ENCODE results near the gene ARHGAP6.

ARHGAP6 gene, protein sequence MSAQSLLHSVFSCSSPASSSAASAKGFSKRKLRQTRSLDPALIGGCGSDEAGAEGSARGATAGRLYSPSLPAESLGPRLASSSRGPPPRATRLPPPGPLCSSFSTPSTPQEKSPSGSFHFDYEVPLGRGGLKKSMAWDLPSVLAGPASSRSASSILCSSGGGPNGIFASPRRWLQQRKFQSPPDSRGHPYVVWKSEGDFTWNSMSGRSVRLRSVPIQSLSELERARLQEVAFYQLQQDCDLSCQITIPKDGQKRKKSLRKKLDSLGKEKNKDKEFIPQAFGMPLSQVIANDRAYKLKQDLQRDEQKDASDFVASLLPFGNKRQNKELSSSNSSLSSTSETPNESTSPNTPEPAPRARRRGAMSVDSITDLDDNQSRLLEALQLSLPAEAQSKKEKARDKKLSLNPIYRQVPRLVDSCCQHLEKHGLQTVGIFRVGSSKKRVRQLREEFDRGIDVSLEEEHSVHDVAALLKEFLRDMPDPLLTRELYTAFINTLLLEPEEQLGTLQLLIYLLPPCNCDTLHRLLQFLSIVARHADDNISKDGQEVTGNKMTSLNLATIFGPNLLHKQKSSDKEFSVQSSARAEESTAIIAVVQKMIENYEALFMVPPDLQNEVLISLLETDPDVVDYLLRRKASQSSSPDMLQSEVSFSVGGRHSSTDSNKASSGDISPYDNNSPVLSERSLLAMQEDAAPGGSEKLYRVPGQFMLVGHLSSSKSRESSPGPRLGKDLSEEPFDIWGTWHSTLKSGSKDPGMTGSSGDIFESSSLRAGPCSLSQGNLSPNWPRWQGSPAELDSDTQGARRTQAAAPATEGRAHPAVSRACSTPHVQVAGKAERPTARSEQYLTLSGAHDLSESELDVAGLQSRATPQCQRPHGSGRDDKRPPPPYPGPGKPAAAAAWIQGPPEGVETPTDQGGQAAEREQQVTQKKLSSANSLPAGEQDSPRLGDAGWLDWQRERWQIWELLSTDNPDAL (N-terminal part only)

DNA sequence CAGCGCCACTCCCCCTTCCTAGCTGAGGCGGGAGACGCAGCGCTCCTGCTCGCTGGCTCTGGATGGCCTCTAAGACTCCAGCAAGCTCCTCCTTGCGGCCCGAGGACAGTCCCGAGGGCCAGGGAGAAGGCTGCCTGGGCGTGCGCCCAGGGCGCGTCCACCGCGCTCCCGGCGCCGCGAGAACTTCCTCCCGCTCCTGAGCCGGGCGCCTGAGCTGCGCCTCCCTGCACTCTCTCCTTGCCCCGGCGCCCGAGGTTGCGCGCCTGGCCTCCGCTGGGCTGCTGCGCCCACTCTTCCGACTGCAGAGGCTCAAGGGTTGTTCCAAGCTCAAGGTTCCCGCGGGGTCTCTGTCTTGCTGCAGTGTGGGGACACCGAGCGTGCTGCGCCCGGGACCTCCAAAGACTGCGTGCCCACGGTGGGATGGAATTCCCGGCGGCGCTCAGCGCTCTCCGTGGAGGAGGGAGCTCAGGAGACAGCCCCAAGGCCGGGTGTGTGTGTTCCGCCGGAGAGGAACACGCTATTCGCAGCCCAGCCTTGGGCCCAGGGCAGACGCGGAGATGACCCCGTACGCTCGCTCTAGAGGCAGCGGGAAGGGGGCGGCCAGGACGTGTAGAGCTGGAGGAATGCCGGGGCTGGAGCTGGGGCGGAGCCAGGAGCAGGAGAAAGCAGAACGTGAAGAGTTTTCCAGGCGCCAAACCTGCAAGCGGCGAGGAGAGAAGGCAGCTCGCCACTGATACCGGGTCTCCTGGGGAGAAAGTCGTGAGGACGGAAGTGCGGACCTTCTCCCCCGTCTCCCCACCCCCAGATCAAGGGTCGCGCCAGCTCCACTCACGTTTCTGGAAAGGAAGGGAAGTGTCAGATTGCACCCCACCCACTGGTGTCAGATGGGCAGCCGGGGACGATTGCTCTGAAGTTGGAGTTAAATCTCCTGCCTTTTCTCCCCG, at the start of gene ARHGAP6:
ARHGAP6 (minus strand) TSS at position 753 of the 944 bp plus-strand sequence. CDS start 1,092 bp downstream, outside the sequence.
- Mint-ChIP-seq H3K9me3 (no peaks in the 10 kb centered on the region), H3K4me1 (peaks cover 3% of the 10 kb centered on the region), H3K27me3 (peaks cover 47% of the 10 kb centered on the region), H3K4me3 (no peak within 1 kb of the TSS), H3K27ac (no peak within 1 kb of the TSS), H3K36me3 (no peaks in the 10 kb centered on the region)
- CTCF ChIA-PET, result no interaction called here
- DNase-seq, result no peak

DNA sequence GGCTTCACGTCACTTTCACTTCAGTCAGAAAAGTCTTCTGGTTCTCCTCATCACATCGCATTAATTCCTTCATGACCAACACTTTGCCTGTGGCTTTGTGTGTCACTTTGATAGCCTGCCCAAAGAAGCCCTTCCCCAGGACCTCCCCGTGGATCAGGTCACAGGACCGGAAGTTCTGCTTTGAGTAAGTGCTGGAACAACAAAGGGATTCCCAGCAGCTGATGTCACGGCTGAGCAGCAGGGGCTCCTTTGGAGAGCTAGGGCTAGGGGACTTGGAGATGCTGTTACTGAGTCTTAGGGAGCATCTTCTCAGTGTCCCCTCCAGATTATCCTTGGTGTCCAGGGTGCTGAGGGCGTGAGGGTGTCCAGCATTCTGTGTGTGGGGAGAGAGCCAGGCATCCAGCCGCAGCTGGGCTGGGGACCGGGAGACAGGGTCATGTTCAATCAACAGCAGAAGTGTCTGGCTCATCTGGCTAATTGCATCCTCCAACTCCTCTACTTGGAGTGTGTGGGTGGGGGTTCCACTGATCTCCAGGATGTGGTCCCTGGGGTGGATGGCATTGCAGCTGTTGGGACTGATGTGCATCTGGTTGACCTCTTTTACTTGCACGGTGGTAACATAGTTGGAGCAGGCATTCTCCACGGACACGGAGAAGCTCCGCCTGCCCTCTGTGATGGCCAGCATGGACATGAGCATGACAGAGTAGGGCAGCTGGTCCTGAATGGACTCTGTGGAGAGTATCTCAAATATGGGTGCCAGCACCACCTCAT, 39.2 kb upstream of the ARHGAP6 start:
- H3K4me3 Mint-ChIP-seq, result no peak overlapping the region

DNA sequence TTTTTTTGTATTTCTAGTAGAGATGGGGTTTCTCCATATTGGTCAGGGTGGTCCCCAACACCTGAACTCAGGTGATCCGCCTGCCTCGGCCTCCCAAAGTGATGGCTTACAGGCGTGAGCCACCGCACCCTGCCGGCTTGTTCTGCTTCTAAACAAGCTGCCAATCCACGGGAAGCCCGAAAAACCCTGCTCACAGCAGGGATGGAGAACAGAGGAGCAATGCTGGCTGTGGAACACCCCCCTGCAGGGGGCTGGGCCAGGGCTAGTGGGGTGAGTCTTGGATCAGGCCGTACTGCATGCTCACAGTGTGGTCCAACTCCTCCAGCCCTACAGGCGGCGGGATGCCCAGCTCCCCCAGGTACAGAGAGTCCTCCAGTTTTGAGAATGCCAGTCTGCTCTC, 38.1 kb upstream of the ARHGAP6 start:
- DNase-seq, result no peak
- no peaks in the 10 kb centered on the region for H3K27me3 Mint-ChIP-seq
- H3K9me3 Mint-ChIP-seq, result no peaks in the 10 kb centered on the region
- H3K27ac Mint-ChIP-seq, result no peak overlapping the region
- no peaks in the 10 kb centered on the region for H3K36me3 Mint-ChIP-seq
- no peaks in the 10 kb centered on the region for H3K4me1 Mint-ChIP-seq
- CTCF ChIA-PET, result no interaction called here
- no peak overlapping the region for H3K4me3 Mint-ChIP-seq

More for the DNA sequence above, 39.2 kb upstream of the ARHGAP6 start:
- CTCF ChIA-PET, result interaction anchor here (0.5 kb wide), 1 partner anchor 174 kb away, joined by 3 read pairs; no protein-coding TSS in a partner anchor
- DNase-seq, result no peak
- H3K27ac Mint-ChIP-seq, result no peak overlapping the region
- H3K27me3 Mint-ChIP-seq, result no peaks in the 10 kb centered on the region
- H3K9me3 Mint-ChIP-seq, result no peaks in the 10 kb centered on the region
- no peaks in the 10 kb centered on the region for H3K4me1 Mint-ChIP-seq
- no peaks in the 10 kb centered on the region for H3K36me3 Mint-ChIP-seq

DNA sequence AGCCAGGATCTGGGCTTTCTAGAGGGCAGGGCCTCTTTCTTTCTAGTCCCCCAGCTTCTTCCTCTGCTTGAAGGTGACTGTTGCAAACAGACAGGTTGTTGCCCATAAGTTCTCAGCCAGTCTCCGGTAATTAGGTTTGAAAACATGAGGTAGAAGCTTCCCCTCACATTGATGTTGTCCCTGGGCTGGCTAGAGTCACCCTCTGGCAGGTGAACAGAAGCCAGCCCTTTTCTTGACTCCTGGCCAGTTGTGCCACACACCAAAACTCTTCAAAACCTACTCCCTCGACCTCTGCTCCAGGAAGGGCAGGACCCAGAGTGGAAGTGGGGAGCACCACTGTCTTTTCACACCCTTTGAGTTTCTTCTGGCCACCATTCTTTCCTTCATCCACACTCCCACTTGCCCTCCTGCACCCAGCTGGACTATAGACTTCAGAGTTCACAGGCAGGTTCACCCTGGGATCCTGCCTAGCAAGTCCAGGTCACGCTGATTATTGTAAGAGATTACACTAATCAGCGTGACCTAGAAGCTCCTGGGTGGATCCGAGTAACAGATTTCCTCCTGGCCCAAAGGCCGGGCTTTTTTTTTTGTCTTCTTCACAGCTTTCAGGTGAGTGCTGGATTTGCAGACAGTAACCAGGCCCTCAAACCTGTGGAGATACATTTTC, 37.4 kb upstream of the ARHGAP6 start:
- no peak overlapping the region for H3K27ac Mint-ChIP-seq
- H3K4me3 Mint-ChIP-seq, result no peak overlapping the region
- H3K9me3 Mint-ChIP-seq, result no peaks in the 10 kb centered on the region
- H3K36me3 Mint-ChIP-seq, result no peaks in the 10 kb centered on the region
- no peak for DNase-seq
- CTCF ChIA-PET, result no interaction called here
- no peaks in the 10 kb centered on the region for H3K4me1 Mint-ChIP-seq
- H3K27me3 Mint-ChIP-seq, result no peaks in the 10 kb centered on the region

DNA sequence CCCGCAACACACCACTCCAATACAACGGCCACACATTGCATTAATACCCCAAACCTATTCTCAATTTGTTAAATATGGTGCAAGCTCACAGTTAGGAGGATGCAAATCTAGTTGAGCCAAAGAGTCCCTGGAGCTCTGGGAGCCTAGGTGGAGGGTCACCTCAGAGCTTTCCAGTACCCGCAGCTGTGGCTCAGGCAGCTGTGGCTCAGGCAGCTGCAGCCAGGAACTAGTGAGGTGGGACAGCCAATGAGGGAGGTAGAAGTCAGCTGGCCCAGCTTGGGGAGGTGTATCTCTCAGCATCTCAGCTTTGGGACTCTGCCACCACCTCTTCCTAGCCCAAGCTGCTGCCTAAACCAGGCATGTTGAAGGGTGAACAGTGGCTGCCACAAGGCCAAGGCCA, 36.7 kb upstream of the ARHGAP6 start:
- H3K27me3 Mint-ChIP-seq, result no peaks in the 10 kb centered on the region
- no peak for DNase-seq
- no peaks in the 10 kb centered on the region for H3K9me3 Mint-ChIP-seq
- H3K36me3 Mint-ChIP-seq, result no peaks in the 10 kb centered on the region
- no peaks in the 10 kb centered on the region for H3K4me1 Mint-ChIP-seq
- H3K4me3 Mint-ChIP-seq, result no peak overlapping the region
- H3K27ac Mint-ChIP-seq, result no peak overlapping the region
- CTCF ChIA-PET, result no interaction called here

DNA sequence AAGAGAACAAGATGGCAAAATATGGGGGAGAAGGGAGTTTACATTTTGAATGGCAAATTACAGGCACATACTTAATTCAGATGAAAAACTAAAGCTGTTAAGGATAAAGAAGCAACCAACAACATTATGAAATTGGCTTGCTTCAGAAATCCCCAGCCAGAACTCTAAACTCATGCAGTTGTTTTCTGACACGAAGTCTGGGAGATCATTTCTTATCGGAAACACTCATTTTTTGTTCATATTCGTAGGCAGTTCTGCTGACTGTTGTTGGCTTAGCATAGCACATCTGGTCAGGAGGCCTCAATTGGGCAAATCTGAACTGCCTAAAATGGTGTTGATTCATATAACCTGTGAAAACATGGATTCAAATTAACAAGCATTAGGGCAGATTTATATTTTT, 33.0 kb upstream of the ARHGAP6 start:
- H3K27ac Mint-ChIP-seq, result no peak overlapping the region
- DNase-seq, result no peak
- no peaks in the 10 kb centered on the region for H3K4me1 Mint-ChIP-seq
- H3K9me3 Mint-ChIP-seq, result no peaks in the 10 kb centered on the region
- H3K27me3 Mint-ChIP-seq, result peaks cover 4% of the 10 kb centered on the region
- CTCF ChIA-PET, result no interaction called here
- H3K4me3 Mint-ChIP-seq, result no peak overlapping the region
- no peaks in the 10 kb centered on the region for H3K36me3 Mint-ChIP-seq

DNA sequence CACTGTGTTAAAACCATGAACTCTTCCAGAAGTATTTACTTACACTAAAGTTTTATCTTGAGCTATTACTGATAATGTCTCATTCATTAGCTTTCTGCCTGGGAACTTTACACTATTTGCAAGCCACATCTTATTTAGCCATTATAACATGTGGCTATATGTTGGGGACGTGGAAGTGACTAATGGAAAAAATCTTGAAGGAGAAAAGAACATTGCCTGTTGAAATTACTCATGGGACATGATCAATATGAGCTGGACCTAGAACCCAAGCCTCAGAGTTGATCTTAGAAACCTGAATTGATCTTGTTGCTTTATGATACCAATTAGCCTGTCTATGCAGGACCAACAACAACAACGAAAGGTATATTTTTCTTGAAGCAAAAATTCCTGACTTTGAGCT, 22.5 kb upstream of the ARHGAP6 start:
- Mint-ChIP-seq H3K27ac (no peak overlapping the region), H3K4me3 (no peak overlapping the region), H3K9me3 (no peaks in the 10 kb centered on the region), H3K36me3 (no peaks in the 10 kb centered on the region), H3K27me3 (no peaks in the 10 kb centered on the region), H3K4me1 (no peaks in the 10 kb centered on the region)
- CTCF ChIA-PET, result no interaction called here
- DNase-seq, result no peak

DNA sequence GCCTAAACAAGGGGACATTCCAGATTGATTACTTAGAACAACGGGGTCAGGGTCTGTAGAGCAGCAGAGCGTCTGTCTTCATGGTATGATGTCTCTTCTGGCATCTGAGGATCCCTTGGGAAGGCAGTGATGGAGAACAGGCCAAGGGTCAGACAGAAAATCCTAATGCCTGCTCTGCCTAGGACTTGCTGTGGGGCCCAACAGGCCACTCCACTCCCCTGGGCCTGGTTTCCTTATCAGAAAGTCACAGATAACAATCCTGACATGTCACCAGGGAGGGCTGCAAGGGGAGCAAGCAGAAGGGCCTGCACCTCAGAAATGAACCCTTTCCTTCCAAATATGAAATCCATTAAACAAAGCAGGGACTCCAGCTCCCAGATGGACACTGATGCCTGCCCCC, 21.4 kb upstream of the ARHGAP6 start:
- no peaks in the 10 kb centered on the region for H3K27me3 Mint-ChIP-seq
- no peaks in the 10 kb centered on the region for H3K4me1 Mint-ChIP-seq
- no peak for DNase-seq
- H3K36me3 Mint-ChIP-seq, result no peaks in the 10 kb centered on the region
- H3K4me3 Mint-ChIP-seq, result no peak overlapping the region
- no peak overlapping the region for H3K27ac Mint-ChIP-seq
- CTCF ChIA-PET, result no interaction called here
- H3K9me3 Mint-ChIP-seq, result no peaks in the 10 kb centered on the region

DNA sequence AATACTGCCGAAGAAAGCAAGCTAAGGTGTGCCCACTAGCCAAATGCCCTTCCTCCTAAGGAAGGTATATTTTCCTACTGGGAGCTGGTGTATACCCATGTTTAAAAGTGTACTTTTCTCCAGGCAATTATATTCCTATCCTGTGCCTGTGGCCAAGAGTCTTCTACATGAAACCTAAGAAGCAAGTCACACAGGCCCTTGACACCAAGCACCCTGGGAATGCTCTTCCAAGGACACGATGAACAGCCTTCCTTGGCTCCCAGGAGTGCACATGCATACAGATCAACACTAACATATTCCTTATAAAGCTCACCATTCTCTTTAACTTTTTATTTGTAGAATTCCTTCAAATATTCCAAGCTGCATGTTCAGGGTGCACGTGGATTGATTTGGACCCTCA, 17.3 kb upstream of the ARHGAP6 start:
- Mint-ChIP-seq H3K9me3 (no peaks in the 10 kb centered on the region), H3K4me3 (no peak overlapping the region), H3K36me3 (no peaks in the 10 kb centered on the region), H3K4me1 (no peaks in the 10 kb centered on the region), H3K27me3 (no peaks in the 10 kb centered on the region), H3K27ac (no peak overlapping the region)
- DNase-seq, result no peak
- CTCF ChIA-PET, result no interaction called here

DNA sequence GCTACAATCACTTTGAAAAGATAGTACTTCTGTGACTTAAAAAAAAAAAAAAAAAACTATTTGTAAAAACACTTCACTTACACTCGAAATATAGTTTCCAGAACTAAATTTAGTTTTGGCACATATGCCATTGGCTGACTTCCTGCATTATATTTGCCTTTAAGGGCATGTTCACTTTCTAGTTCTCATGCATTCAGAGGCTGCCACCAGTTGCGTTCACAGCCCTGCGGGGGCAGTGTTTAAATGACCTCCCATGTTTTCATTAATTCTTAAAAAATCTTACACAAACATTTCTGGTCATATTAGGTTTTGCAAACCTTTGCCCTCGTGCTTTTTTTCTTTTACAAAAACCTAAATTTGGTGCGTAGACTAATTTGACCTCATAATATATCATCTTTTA, 12.4 kb upstream of the ARHGAP6 start:
- H3K4me3 Mint-ChIP-seq, result no peak overlapping the region
- H3K27me3 Mint-ChIP-seq, result no peaks in the 10 kb centered on the region
- no peaks in the 10 kb centered on the region for H3K4me1 Mint-ChIP-seq
- no peak overlapping the region for H3K27ac Mint-ChIP-seq
- no peak for DNase-seq
- no peaks in the 10 kb centered on the region for H3K9me3 Mint-ChIP-seq
- H3K36me3 Mint-ChIP-seq, result no peaks in the 10 kb centered on the region
- CTCF ChIA-PET, result no interaction called here

DNA sequence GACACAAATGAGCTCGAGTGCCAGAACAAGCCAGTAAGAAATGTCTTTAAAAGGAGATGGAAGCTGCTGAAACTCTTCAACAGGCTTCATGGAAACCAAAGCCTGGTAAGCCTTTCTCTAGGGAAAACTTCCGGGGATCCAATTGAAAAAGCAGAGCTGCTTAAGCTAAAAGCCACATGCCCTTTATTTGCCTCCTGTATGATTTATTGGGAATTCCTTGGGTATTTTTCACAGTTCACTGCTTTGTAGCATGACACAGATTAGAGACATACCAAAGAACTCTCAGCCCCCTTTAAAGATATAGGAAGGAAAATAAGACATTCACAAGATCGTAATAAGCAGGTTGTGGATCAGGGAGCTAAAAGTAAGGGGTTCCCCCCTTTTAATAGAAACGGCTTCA, 6.5 kb upstream of the ARHGAP6 start:
- CTCF ChIA-PET, result no interaction called here
- H3K36me3 Mint-ChIP-seq, result no peaks in the 10 kb centered on the region
- H3K27me3 Mint-ChIP-seq, result peaks cover 2% of the 10 kb centered on the region
- no peaks in the 10 kb centered on the region for H3K9me3 Mint-ChIP-seq
- no peaks in the 10 kb centered on the region for H3K4me1 Mint-ChIP-seq
- no peak overlapping the region for H3K4me3 Mint-ChIP-seq
- DNase-seq, result no peak
- H3K27ac Mint-ChIP-seq, result no peak overlapping the region

DNA sequence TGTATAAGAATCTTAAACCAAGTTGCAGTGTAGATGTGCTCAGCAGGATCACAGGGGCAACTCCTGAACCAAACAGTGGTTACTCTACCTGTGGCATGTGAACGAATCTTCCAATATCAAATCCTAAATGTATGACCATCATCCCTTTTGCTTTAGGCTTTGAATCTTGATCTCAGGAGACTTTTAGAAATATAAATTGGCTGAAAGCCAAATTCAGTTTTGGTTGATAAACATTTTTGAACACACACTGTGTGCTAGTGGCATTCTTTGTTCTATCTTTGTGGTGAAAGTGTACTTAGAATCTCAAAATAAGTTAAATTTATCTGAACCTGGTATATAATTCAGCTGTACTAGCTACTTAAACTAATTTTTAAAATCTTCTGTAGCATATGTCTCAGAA, 4.6 kb upstream of the ARHGAP6 start:
- H3K4me3 Mint-ChIP-seq, result no peak overlapping the region
- no peaks in the 10 kb centered on the region for H3K36me3 Mint-ChIP-seq
- CTCF ChIA-PET, result no interaction called here
- no peak overlapping the region for H3K27ac Mint-ChIP-seq
- DNase-seq, result no peak
- H3K4me1 Mint-ChIP-seq, result peaks cover 3% of the 10 kb centered on the region
- no peaks in the 10 kb centered on the region for H3K9me3 Mint-ChIP-seq
- peaks cover 19% of the 10 kb centered on the region for H3K27me3 Mint-ChIP-seq

All from activated naive CD4-positive, alpha-beta T cell treated with anti-CD3 and anti-CD28 coated beads, Interleukin-2, amount 10 ng/mL, durations not matched to agents 7 days and 5 days (primary cell).